ENCODE results near the gene PFKM. TPM values are rescaled to one million over a fixed set of nuclear protein-coding genes. Genes with fewer than 3 reads are reported as not detected.

The PFKM gene
- 27.8 and 34.7 TPM in 2 replicates for total RNA-seq

GRCh38 chr12:48119078-48119833 is at the start of gene PFKM:
Gene PFKM (plus strand): TSS chr12:48119364. CDS start chr12:48122775, 3,411 bp downstream.

GRCh38 chr12:48105867-48106680 is 13.1 kb upstream of the PFKM start, which contains the start of gene SENP1:
Gene SENP1 (minus strand): TSS chr12:48106079. CDS start chr12:48101472, 4,607 bp downstream.

GRCh38 chr12:48157018-48157888 is 38.1 kb downstream of the PFKM start, which contains the start of gene ASB8:
Gene ASB8 (minus strand): TSS chr12:48157515. CDS start chr12:48153496, 4,019 bp downstream.

DNA sequence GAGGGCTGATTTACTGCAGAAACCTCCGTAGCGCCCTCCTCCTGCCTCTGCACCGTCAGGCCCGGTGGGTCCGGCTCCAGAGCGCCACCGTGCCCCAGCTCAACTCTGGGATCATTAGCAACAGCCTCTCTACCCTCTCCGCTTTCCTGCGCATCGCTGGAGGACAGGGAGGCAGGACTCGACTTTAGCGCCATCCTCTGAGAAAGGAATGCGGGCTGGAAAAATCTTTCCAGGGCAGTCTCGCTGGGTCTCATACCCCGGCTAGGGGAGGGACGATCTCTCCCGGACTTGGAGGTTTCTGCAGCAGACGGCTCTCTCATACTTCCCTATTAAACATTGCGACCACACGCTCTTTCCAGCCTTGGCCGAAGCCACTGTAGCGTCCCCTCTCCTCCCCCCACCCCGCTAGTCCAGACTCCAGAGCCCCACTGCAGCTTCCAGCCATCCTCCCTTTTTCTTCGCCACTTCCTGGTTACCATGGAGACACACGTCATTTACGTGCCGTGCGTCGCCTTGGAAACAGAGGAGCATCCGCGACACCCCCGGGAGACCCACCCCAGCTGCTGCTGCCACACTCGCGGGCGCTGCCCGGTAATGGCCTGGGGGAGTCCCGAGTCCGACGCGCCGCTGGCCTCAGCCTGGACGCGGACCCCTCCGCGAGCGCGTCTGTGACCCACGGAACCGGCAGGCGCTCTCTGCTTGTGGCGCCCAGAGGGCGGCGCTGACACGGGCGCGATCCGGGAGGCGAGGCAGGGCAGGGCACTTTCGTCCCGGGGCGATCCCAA is 64.1 kb downstream of the PFKM start, which contains the start of gene CCDC184:
CCDC184 (plus strand) TSS at position 554 of the 785 bp plus-strand sequence. CDS start 479 bp downstream, outside the sequence.

Other genes starting within 250 kb of the PFKM start
- gene VDR, start 214.4 kb upstream of the PFKM start, total RNA-seq = under 0.01 and 0.11 TPM in 2 replicates
- gene TMEM106C, start 155.8 kb upstream of the PFKM start, total RNA-seq = 33.8 and 36.4 TPM in 2 replicates
- gene COL2A1, start 114.9 kb upstream of the PFKM start, total RNA-seq = not detected in 2 replicates
- gene SENP1, start 13.3 kb upstream of the PFKM start, total RNA-seq = 11.2 and 12.9 TPM in 2 replicates
- 18.6 and 19.1 TPM in 2 replicates for gene ASB8, start 38.2 kb downstream of the PFKM start, total RNA-seq
- gene CCDC184, start 64.3 kb downstream of the PFKM start, total RNA-seq = 0.11 TPM in 1 of 2 replicates, not detected in the other
- not detected in 2 replicates for gene OR10AD1, start 83.9 kb downstream of the PFKM start, total RNA-seq
- 1.1 and 1.5 TPM in 2 replicates for gene ZNF641, start 231.6 kb downstream of the PFKM start, total RNA-seq

All from dermis lymphatic vessel endothelial cell (primary cell).